GM19023 (cell line): ENCODE results near the gene CD4.
"Not testable (repeated sequence)": the region's sequence is repeated elsewhere in the genome, so short reads cannot be mapped to it uniquely, and the experiment has no call there.

Experiments used
- ATAC-seq: cut with Tn5 transposase; IDR thresholded peaks from one replicate; pipeline ENCODE4 v1.9.1; 2021; ENCODE audit warnings: mild to moderate bottlenecking, moderate library complexity; ENCODE audit not compliant: unreplicated experiment

CD4 gene

GRCh38 chr12:6788972-6789924 is at the start of gene CD4:
Gene CD4, plus strand, starts transcription at chr12:6789528. Its CDS starts 10,611 bp downstream, at chr12:6800139.
- ATAC-seq: no peak

- ATAC-seq: not testable (repeated sequence)
Observed at GRCh38 chr12:6742080-6742479, 47.2 kb upstream of the CD4 start.

GRCh38 chr12:6742834-6743233 is 46.5 kb upstream of the CD4 start:
- ATAC-seq: no peak

- ATAC-seq: not testable (repeated sequence)
Observed at GRCh38 chr12:6743300-6743699, 46.0 kb upstream of the CD4 start.

- no peak for ATAC-seq
Observed at GRCh38 chr12:6745741-6746525, 43.4 kb upstream of the CD4 start.

- ATAC-seq: no peak
Observed at GRCh38 chr12:6747216-6747615, 42.1 kb upstream of the CD4 start.

GRCh38 chr12:6748761-6749160 is 40.6 kb upstream of the CD4 start:
- ATAC-seq: no peak

- no peak for ATAC-seq
Observed at GRCh38 chr12:6750506-6750905, 38.8 kb upstream of the CD4 start.

GRCh38 chr12:6751767-6752166 is 37.6 kb upstream of the CD4 start:
- ATAC-seq: no peak

- no peak for ATAC-seq
Observed at GRCh38 chr12:6752167-6752920, 37.0 kb upstream of the CD4 start.

GRCh38 chr12:6752921-6753771 is 36.2 kb upstream of the CD4 start, which contains the start of gene MLF2:
Gene MLF2, minus strand, starts transcription at chr12:6753141. Its CDS starts 807 bp downstream, at chr12:6752334.
- peak; percentile 90 for ATAC-seq

- no peak for ATAC-seq
Observed at GRCh38 chr12:6753772-6754356, 35.5 kb upstream of the CD4 start.

- no peak for ATAC-seq
Observed at GRCh38 chr12:6754411-6754810, 34.9 kb upstream of the CD4 start.

GRCh38 chr12:6757028-6757690 is 32.2 kb upstream of the CD4 start:
- ATAC-seq: no peak

GRCh38 chr12:6758506-6759095 is 30.7 kb upstream of the CD4 start:
- no peak for ATAC-seq

GRCh38 chr12:6759741-6760140 is 29.6 kb upstream of the CD4 start:
- ATAC-seq: no peak

- no peak for ATAC-seq
Observed at GRCh38 chr12:6763380-6763779, 25.9 kb upstream of the CD4 start.

GRCh38 chr12:6764011-6764828 is 25.1 kb upstream of the CD4 start:
- ATAC-seq: peak; percentile 83
